WTC11 (cell line): ENCODE measurements around the gene KRI1. TPM values are rescaled to one million over a fixed set of nuclear protein-coding genes. Genes with fewer than 3 reads are reported as not detected.

ENCODE experiments used
- ATAC-seq: fragments of 200-7000 bp; cut with Tn5 transposase; 2 replicates; pipeline ENCODE4 v1.10.0; 2021; ENCODE audit warnings: mild to moderate bottlenecking, moderate library complexity
- CTCF ChIA-PET: fragments of 300-600 bp; sonication (Branson Sonifier 250); formaldehyde crosslinking; loops from one replicate; lab custom pipeline; 2021; ENCODE audit warnings: antibody characterized with exemption; lab: Charles Lee
- POLR2A ChIA-PET: fragments of 350-600 bp; sonication (Branson Sonifier 250); formaldehyde crosslinking; loops from one replicate; lab custom pipeline; 2021; ENCODE audit warnings: antibody characterized with exemption; lab: Charles Lee
- DNase-seq: peaks from one replicate; pipeline ENCODE4 v3.0.0; 2021; ENCODE audit warnings: low spot score
- H3K27ac Mint-ChIP-seq: 2 replicates; pipeline ENCODE4 v1.8.0; 2021; ENCODE audit warnings: mixed read lengths
- H3K27me3 Mint-ChIP-seq: 2 replicates; pipeline ENCODE4 v1.8.0; 2021; ENCODE audit warnings: low read depth, mild to moderate bottlenecking, moderate library complexity, mixed read lengths
- H3K36me3 Mint-ChIP-seq: 2 replicates; pipeline ENCODE4 v1.8.0; 2021; ENCODE audit warnings: mixed read lengths
- H3K4me1 Mint-ChIP-seq: 2 replicates; pipeline ENCODE4 v1.8.0; 2022; ENCODE audit warnings: mixed read lengths
- H3K4me3 Mint-ChIP-seq: 2 replicates; pipeline ENCODE4 v1.8.0; 2021; ENCODE audit warnings: mild to moderate bottlenecking, moderate library complexity, mixed read lengths
- H3K9me3 Mint-ChIP-seq: 2 replicates; pipeline ENCODE4 v1.8.0; 2021; ENCODE audit warnings: mixed read lengths
- CBFB ChIP-seq: sonication (generic); formaldehyde crosslinking; IDR thresholded peaks from 2 replicates; pipeline ENCODE4 v1.8.1; 2022; ENCODE audit warnings: mild to moderate bottlenecking, low read depth, missing genetic modification reagents
- CREM ChIP-seq: sonication (generic); formaldehyde crosslinking; IDR thresholded peaks from 2 replicates; pipeline ENCODE4 v1.8.1; 2022; ENCODE audit warnings: mild to moderate bottlenecking, missing genetic modification reagents, moderate library complexity
- GTF2I ChIP-seq: fragments of 250-450 bp; sonication (Bioruptor Pico); conservative IDR thresholded peaks from 2 replicates; pipeline ENCODE4 v1.4.0; 2021; ENCODE audit warnings: mild to moderate bottlenecking
- KAT7 ChIP-seq: sonication (generic); formaldehyde crosslinking; IDR thresholded peaks from 2 replicates; pipeline ENCODE4 v1.8.1; 2023; ENCODE audit warnings: missing genetic modification reagents, mild to moderate bottlenecking, borderline replicate concordance
- MXD4 ChIP-seq: fragments of 250-450 bp; sonication (Bioruptor Pico); IDR thresholded peaks from 2 replicates; pipeline ENCODE4 v1.8.0; 2021; ENCODE audit warnings: mild to moderate bottlenecking, moderate library complexity, borderline replicate concordance
- NR2C2 ChIP-seq: sonication (generic); formaldehyde crosslinking; IDR thresholded peaks from 2 replicates; pipeline ENCODE4 v1.8.0; 2022; ENCODE audit warnings: mild to moderate bottlenecking, missing genetic modification reagents
- NR3C1 ChIP-seq: sonication (generic); formaldehyde crosslinking; conservative IDR thresholded peaks from 2 replicates; pipeline ENCODE4 v1.8.1; 2023; ENCODE audit warnings: low read depth, mild to moderate bottlenecking, missing genetic modification reagents
- OVOL2 ChIP-seq: fragments of 250-450 bp; sonication (Bioruptor Pico); IDR thresholded peaks from 2 replicates; pipeline ENCODE4 v1.9.0; 2021; ENCODE audit warnings: mild to moderate bottlenecking, borderline replicate concordance
- RELA ChIP-seq: sonication (generic); formaldehyde crosslinking; IDR thresholded peaks from 2 replicates; pipeline ENCODE4 v1.8.1; 2022; ENCODE audit warnings: missing genetic modification reagents, mild to moderate bottlenecking, borderline replicate concordance
- SOX15 ChIP-seq: fragments of 250-450 bp; sonication (Bioruptor Pico); IDR thresholded peaks from 2 replicates; pipeline ENCODE4 v1.9.0; 2021; ENCODE audit warnings: mild to moderate bottlenecking
- TCF7 ChIP-seq: sonication (generic); formaldehyde crosslinking; IDR thresholded peaks from 2 replicates; pipeline ENCODE4 v1.8.0; 2022; ENCODE audit warnings: mild to moderate bottlenecking, low read depth, missing genetic modification reagents, moderate library complexity
- total RNA-seq: library from RNA; stranded (reverse); gene quantifications from 3 replicates; pipeline ENCODE4 v1.2.3, GENCODE V29; 2021
- TF ChIP-seq, protein P1 (sequence below): fragments of 250-450 bp; sonication (Bioruptor Pico); IDR thresholded peaks from 2 replicates; pipeline ENCODE4 v1.9.0; 2021; ENCODE audit warnings: mild to moderate bottlenecking, borderline replicate concordance
- TF ChIP-seq, protein P2 (sequence below): sonication (generic); formaldehyde crosslinking; IDR thresholded peaks from 2 replicates; pipeline ENCODE4 v1.8.0; 2023; ENCODE audit warnings: mild to moderate bottlenecking, missing genetic modification reagents
- TF ChIP-seq, protein P3 (sequence below): sonication (generic); formaldehyde crosslinking; conservative IDR thresholded peaks from 2 replicates; pipeline ENCODE4 v1.8.1; 2023; ENCODE audit warnings: mild to moderate bottlenecking, low read depth, missing genetic modification reagents, moderate library complexity
- TF ChIP-seq, protein P4 (sequence below): sonication (generic); formaldehyde crosslinking; IDR thresholded peaks from 2 replicates; pipeline ENCODE4 v1.8.0; 2022; ENCODE audit warnings: mild to moderate bottlenecking, missing genetic modification reagents
- TF ChIP-seq, protein P5 (sequence below): sonication (generic); formaldehyde crosslinking; IDR thresholded peaks from 2 replicates; pipeline ENCODE4 v1.8.1; 2022; ENCODE audit warnings: mild to moderate bottlenecking, moderate library complexity, missing genetic modification reagents
- TF ChIP-seq, protein P6 (sequence below): sonication (generic); formaldehyde crosslinking; IDR thresholded peaks from 2 replicates; pipeline ENCODE4 v1.8.0; 2022; ENCODE audit warnings: mild to moderate bottlenecking, missing genetic modification reagents
- TF ChIP-seq, protein P7 (sequence below): fragments of 250-450 bp; sonication (Bioruptor Pico); IDR thresholded peaks from 2 replicates; pipeline ENCODE4 v1.9.0; 2021; ENCODE audit warnings: moderate library complexity, mild to moderate bottlenecking, inconsistent platforms, borderline replicate concordance
- TF ChIP-seq, protein P8 (sequence below): sonication (generic); formaldehyde crosslinking; IDR thresholded peaks from 2 replicates; pipeline ENCODE4 v1.8.1; 2022; ENCODE audit warnings: missing genetic modification reagents, borderline replicate concordance
- TF ChIP-seq, protein P9 (sequence below): sonication (generic); formaldehyde crosslinking; conservative IDR thresholded peaks from 2 replicates; pipeline ENCODE4 v1.8.1; 2022; ENCODE audit warnings: mild to moderate bottlenecking, missing genetic modification reagents

Gene KRI1
- total RNA-seq, 1 experiment from 2014 or later = 43.6 TPM

DNA sequence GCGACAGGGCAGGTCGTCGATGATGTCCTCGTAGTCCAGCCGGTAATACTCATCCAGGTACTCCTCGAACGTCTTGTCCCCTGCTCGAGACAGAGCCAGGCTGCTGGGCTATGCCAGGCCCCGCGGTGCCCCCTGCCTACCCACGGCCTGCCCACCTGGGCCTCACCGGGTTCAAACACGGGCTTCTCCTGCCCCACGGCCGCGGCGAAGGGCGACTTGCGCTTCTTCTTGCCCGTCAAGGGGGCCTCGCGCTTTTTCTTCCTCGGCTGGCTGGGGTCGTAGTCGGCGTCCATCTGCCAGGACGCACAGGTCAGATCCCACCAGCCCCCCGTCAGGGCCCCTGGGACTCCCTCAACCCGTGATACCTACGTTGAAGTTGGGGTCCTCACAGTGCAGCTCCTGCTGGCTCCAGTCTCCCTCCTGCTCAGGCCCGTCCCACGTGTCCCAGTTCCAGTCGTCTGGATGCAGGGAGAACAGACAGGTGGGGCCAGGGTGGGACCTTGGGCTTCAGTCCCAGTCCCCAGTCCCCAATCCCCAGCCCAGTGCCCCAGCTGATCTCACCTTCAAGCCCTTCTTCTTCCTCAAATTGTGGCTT lies 8.1 kb downstream of the KRI1 start (continued):
- TF ChIP-seq, protein P1, sequence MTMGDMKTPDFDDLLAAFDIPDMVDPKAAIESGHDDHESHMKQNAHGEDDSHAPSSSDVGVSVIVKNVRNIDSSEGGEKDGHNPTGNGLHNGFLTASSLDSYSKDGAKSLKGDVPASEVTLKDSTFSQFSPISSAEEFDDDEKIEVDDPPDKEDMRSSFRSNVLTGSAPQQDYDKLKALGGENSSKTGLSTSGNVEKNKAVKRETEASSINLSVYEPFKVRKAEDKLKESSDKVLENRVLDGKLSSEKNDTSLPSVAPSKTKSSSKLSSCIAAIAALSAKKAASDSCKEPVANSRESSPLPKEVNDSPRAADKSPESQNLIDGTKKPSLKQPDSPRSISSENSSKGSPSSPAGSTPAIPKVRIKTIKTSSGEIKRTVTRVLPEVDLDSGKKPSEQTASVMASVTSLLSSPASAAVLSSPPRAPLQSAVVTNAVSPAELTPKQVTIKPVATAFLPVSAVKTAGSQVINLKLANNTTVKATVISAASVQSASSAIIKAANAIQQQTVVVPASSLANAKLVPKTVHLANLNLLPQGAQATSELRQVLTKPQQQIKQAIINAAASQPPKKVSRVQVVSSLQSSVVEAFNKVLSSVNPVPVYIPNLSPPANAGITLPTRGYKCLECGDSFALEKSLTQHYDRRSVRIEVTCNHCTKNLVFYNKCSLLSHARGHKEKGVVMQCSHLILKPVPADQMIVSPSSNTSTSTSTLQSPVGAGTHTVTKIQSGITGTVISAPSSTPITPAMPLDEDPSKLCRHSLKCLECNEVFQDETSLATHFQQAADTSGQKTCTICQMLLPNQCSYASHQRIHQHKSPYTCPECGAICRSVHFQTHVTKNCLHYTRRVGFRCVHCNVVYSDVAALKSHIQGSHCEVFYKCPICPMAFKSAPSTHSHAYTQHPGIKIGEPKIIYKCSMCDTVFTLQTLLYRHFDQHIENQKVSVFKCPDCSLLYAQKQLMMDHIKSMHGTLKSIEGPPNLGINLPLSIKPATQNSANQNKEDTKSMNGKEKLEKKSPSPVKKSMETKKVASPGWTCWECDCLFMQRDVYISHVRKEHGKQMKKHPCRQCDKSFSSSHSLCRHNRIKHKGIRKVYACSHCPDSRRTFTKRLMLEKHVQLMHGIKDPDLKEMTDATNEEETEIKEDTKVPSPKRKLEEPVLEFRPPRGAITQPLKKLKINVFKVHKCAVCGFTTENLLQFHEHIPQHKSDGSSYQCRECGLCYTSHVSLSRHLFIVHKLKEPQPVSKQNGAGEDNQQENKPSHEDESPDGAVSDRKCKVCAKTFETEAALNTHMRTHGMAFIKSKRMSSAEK (CRISPR knock-in tag) = no peak
- TF ChIP-seq OVOL2 (CRISPR knock-in tag) (no peak), KAT7 (no peak)
- TF ChIP-seq, protein P2, sequence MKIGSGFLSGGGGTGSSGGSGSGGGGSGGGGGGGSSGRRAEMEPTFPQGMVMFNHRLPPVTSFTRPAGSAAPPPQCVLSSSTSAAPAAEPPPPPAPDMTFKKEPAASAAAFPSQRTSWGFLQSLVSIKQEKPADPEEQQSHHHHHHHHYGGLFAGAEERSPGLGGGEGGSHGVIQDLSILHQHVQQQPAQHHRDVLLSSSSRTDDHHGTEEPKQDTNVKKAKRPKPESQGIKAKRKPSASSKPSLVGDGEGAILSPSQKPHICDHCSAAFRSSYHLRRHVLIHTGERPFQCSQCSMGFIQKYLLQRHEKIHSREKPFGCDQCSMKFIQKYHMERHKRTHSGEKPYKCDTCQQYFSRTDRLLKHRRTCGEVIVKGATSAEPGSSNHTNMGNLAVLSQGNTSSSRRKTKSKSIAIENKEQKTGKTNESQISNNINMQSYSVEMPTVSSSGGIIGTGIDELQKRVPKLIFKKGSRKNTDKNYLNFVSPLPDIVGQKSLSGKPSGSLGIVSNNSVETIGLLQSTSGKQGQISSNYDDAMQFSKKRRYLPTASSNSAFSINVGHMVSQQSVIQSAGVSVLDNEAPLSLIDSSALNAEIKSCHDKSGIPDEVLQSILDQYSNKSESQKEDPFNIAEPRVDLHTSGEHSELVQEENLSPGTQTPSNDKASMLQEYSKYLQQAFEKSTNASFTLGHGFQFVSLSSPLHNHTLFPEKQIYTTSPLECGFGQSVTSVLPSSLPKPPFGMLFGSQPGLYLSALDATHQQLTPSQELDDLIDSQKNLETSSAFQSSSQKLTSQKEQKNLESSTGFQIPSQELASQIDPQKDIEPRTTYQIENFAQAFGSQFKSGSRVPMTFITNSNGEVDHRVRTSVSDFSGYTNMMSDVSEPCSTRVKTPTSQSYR (CRISPR knock-in tag) = no peak
- TF ChIP-seq, all 79 proteins: peak for 0

DNA sequence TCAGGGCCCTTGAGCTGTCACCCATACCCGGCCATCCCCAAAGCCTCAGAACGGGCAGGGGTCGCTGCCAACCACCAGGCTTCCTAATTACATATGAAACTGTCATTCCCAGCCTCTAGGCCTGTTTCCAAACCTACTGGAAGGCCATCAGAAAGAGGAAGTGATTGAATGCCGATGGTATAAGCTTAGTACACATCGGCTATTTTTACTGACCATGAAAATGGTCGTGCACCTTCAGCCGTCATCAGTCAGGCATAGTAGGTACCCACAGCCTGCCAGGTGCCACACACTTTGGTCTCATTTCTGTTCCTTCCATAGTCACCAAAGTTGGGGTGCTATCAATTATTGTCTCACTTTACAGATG lies 10.2 kb downstream of the KRI1 start:
- H3K9me3 Mint-ChIP-seq = no peaks in the 10 kb centered on the region
- no peak for ATAC-seq
- no peak overlapping the region for H3K4me3 Mint-ChIP-seq
- no peaks in the 10 kb centered on the region for H3K4me1 Mint-ChIP-seq
- peaks cover 46% of the 10 kb centered on the region for H3K36me3 Mint-ChIP-seq
- ChIA-PET POLR2A (no interaction called here), CTCF (interaction anchor here (0.8 to 2.4 kb wide), 5 partner anchors 10 to 144 kb away, joined by 3 to 6 read pairs (median 3); partner anchors contain the start of gene KRI1)
- no peak overlapping the region for H3K27ac Mint-ChIP-seq
- H3K27me3 Mint-ChIP-seq = no peaks in the 10 kb centered on the region
- DNase-seq = no peak
- TF ChIP-seq NR2C2 (CRISPR knock-in tag) = no peak
- TF ChIP-seq, protein P3, sequence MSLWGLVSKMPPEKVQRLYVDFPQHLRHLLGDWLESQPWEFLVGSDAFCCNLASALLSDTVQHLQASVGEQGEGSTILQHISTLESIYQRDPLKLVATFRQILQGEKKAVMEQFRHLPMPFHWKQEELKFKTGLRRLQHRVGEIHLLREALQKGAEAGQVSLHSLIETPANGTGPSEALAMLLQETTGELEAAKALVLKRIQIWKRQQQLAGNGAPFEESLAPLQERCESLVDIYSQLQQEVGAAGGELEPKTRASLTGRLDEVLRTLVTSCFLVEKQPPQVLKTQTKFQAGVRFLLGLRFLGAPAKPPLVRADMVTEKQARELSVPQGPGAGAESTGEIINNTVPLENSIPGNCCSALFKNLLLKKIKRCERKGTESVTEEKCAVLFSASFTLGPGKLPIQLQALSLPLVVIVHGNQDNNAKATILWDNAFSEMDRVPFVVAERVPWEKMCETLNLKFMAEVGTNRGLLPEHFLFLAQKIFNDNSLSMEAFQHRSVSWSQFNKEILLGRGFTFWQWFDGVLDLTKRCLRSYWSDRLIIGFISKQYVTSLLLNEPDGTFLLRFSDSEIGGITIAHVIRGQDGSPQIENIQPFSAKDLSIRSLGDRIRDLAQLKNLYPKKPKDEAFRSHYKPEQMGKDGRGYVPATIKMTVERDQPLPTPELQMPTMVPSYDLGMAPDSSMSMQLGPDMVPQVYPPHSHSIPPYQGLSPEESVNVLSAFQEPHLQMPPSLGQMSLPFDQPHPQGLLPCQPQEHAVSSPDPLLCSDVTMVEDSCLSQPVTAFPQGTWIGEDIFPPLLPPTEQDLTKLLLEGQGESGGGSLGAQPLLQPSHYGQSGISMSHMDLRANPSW (CRISPR knock-in tag) = no peak
- TF ChIP-seq, protein P4, sequence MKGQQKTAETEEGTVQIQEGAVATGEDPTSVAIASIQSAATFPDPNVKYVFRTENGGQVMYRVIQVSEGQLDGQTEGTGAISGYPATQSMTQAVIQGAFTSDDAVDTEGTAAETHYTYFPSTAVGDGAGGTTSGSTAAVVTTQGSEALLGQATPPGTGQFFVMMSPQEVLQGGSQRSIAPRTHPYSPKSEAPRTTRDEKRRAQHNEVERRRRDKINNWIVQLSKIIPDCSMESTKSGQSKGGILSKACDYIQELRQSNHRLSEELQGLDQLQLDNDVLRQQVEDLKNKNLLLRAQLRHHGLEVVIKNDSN = no peak
- no peak for TF ChIP-seq TCF7 (CRISPR knock-in tag)
- TF ChIP-seq, protein P5, sequence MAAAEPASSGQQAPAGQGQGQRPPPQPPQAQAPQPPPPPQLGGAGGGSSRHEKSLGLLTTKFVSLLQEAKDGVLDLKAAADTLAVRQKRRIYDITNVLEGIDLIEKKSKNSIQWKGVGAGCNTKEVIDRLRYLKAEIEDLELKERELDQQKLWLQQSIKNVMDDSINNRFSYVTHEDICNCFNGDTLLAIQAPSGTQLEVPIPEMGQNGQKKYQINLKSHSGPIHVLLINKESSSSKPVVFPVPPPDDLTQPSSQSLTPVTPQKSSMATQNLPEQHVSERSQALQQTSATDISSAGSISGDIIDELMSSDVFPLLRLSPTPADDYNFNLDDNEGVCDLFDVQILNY (CRISPR knock-in tag) = no peak
- no peak for TF ChIP-seq SOX15
- TF ChIP-seq MXD4 = no peak
- no peak for TF ChIP-seq RELA
- no peak for TF ChIP-seq GTF2I (CRISPR knock-in tag)
- TF ChIP-seq, protein P6, sequence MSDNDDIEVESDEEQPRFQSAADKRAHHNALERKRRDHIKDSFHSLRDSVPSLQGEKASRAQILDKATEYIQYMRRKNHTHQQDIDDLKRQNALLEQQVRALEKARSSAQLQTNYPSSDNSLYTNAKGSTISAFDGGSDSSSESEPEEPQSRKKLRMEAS (CRISPR knock-in tag) = no peak
- TF ChIP-seq NR3C1 (CRISPR knock-in tag) = no peak
- TF ChIP-seq, protein P7, sequence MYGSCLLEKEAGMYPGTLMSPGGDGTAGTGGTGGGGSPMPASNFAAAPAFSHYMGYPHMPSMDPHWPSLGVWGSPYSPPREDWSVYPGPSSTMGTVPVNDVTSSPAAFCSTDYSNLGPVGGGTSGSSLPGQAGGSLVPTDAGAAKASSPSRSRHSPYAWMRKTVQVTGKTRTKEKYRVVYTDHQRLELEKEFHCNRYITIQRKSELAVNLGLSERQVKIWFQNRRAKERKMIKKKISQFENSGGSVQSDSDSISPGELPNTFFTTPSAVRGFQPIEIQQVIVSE = no peak
- TF ChIP-seq CBFB (CRISPR knock-in tag) = no peak
- TF ChIP-seq, protein P8, sequence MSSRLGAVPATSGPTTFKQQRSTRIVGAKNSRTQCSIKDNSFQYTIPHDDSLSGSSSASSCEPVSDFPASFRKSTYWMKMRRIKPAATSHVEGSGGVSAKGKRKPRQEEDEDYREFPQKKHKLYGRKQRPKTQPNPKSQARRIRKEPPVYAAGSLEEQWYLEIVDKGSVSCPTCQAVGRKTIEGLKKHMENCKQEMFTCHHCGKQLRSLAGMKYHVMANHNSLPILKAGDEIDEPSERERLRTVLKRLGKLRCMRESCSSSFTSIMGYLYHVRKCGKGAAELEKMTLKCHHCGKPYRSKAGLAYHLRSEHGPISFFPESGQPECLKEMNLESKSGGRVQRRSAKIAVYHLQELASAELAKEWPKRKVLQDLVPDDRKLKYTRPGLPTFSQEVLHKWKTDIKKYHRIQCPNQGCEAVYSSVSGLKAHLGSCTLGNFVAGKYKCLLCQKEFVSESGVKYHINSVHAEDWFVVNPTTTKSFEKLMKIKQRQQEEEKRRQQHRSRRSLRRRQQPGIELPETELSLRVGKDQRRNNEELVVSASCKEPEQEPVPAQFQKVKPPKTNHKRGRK = no peak
- no peak for TF ChIP-seq CREM (CRISPR knock-in tag)
- TF ChIP-seq, protein P9, sequence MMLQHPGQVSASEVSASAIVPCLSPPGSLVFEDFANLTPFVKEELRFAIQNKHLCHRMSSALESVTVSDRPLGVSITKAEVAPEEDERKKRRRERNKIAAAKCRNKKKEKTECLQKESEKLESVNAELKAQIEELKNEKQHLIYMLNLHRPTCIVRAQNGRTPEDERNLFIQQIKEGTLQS (CRISPR knock-in tag) = no peak
